Keratinocyte (primary cell): Measurements from ENCODE around the gene KLLN.
A peak's percentile ranks its signal among the peaks of the same experiment; 100 is the strongest.

Experiments
- CTCF ChIP-seq, 3 experiments: IDR thresholded peaks in 1 of 3; conservative IDR thresholded peaks in 1 of 3; optimal IDR thresholded peaks in 1 of 3; 2 replicates in 2 of 3; 3 replicates in 1 of 3; pipeline versions ENCODE3 to v1.5.1; 2011; ENCODE audit warnings: low read length in 3 of 3, mild to moderate bottlenecking in 3 of 3, moderate library complexity in 2 of 3, control low read depth in 1 of 3, inconsistent platforms in 1 of 3; ENCODE audit not compliant: insufficient read depth in 2 of 3; ENCODE audit errors: extremely low read depth in 1 of 3
- EZH2 ChIP-seq: IDR thresholded peaks from one replicate; pipeline ENCODE4 v1.6.1; 2012; ENCODE audit warnings: inconsistent platforms, mild to moderate bottlenecking, low read length, moderate library complexity

- TF ChIP-seq CTCF (optimal IDR thresholded peaks at IDR 0.05 in 1 of 3, IDR thresholded peaks at IDR 0.05 in 1 of 3, conservative IDR thresholded peaks at IDR 0.05 in 1 of 3; ENCODE audit: extremely low read depth in 1 of 3, insufficient read depth in 2 of 3, low read length in 3 of 3) (peak in 1 of 3 experiments; percentile 9), EZH2 (no peak)
Observed at GRCh38 chr10:87862679-87863052, 667 bp downstream of the KLLN start.
